Fibroblast of upper back skin (primary cell): Measurements from ENCODE around the gene LRRC51.
A peak's percentile ranks its signal among the peaks of the same experiment; 100 is the strongest.
"Not testable (repeated sequence)": the region's sequence is repeated elsewhere in the genome, so short reads cannot be mapped to it uniquely, and the experiment has no call there.

Experiments
- DNase-seq: peaks from one replicate; pipeline ENCODE4 v3.0.0-alpha.2; 2013

LRRC51 gene

DNA sequence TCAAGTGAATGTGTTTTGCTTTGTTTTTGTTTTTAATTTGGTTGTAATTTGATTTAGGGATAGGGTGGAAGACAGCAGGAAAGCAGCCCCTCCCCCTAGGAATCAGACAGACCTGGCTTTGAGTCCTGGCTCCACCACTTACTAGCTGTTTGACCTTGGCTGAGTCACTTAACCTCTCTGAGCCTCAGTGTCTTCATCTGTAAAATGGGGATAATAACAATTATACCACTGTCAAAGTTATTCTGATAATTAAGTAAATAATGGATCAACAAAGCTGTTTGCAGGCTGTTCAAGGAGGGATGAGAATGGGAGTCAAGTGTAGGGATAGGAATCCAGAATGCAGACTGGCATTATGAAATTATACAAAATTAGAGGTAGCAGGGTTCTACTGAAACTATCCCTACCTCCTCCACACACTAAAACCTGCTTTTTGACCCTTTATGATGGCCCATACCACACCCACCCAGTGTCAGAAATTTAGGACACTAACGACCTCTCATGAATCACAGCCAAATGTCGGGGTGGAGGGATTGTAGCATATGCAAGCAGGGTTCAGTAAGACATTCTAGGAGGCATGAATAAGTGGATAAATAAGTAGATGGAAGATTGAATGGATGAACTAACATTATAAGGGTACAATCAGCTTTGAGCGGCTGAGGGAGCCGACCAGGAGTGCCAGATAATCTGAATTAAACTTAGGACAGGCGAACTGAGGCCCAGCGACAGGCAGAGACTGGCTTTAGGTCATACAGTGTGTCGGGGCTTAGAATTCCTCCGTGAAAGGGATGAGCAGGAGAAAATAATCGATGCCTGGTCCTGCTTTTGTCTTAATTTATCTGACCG lies 30.9 kb downstream of the LRRC51 start:
- DNase-seq, result no peak

DNA sequence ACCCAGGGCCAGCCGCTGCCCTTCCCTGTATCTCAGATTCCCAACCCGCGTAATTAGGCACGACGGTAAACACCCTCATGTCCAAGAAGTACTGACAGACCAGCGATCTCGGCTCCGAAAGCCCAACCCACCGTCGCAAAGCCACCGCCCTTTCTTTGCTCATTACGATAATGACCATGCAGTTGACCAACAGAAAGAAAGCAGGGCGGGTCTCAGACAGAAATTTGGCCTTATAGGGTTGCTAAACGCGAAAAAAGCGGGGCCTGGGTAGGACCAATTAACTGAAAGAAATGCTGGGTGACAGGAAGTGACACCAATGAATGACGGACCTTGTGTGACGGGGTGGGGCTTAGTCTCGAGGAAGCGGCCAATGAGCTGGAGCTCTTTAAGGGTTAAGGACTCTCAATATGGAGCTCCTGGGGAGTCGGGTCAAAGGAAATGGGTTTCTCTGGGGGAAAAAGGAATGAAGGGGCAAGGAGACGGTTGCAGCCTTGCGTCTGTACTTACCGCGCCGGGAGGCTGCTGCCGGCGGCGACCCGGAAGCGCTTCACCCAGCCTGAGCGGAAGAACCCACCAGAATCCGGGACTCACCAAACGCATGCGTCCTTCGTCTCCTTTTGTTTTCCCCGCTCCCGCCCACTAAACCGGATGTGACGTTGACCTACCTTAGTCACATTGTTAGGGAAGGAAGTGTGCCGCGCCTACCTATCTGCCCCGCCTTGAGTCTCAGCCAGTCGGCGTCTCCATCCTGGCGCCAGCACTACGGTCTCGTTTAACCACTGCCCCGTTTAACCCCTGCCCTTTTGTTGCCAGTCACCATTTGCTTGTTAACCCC lies 31.7 kb downstream of the LRRC51 start, which contains the start of gene ANAPC15:
ANAPC15 (minus strand) TSS at position 553 of the 835 bp plus-strand sequence. CDS start 1,419 bp downstream, outside the sequence.
- DNase-seq, result peak; percentile 100

DNA sequence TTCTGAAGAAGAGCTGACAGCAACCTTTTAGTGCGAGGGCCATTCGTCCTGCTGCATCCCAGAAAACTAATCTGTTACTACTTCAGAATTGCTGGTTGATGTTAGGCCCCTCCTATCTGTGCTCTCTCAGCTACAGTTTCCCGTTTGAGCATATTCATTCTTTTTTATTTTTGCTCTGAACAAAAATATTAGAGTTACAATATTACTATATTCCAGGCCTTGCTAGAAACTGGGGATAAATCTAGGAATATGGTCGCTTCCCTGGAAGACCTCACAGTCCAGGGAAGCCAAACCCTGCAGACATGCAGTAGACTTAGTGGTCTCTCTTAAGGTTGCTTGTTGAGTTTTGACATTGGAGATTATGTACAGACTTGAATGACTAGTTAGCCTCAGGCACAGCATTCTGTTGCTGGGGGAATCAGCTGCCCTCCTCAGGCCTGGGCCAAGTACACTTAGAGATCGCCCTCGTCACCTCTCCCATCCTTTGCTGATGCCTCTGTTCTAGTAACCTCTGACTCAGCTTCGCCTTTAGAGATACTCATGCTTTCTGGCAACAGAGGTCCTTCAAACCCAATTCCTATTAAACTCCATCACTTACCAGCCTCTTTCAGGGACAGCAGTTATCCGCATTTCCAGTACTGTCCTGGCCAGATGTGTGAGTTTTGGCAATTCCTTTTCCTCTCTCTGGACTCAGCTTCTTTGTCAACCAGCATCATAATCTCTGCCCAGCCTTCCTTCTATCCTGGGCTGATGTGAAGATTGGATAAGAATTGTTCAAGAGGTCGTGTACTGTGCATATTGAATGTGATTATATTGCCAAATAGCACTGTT lies 32.5 kb downstream of the LRRC51 start:
- DNase-seq, result no peak

DNA sequence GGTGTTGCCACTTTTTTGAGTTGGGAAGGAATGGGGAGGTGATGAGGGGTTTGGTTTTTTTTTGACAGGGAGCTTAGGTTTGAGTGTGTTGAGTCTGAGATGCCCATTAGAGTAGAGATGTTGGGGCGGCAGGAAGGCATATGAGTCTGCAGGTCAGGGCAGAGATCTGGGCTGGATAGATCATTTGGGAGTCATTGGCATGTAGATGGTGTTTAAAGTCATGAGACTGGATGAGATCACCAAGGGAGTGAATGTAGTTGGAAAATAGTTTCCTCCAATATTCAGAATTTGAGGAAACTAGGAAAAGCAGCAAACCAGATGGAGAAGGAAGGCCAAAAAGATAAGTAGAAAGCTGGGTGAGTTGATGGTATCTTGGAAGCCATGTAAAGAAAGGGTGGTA lies 33.9 kb downstream of the LRRC51 start:
- DNase-seq, result no peak

DNA sequence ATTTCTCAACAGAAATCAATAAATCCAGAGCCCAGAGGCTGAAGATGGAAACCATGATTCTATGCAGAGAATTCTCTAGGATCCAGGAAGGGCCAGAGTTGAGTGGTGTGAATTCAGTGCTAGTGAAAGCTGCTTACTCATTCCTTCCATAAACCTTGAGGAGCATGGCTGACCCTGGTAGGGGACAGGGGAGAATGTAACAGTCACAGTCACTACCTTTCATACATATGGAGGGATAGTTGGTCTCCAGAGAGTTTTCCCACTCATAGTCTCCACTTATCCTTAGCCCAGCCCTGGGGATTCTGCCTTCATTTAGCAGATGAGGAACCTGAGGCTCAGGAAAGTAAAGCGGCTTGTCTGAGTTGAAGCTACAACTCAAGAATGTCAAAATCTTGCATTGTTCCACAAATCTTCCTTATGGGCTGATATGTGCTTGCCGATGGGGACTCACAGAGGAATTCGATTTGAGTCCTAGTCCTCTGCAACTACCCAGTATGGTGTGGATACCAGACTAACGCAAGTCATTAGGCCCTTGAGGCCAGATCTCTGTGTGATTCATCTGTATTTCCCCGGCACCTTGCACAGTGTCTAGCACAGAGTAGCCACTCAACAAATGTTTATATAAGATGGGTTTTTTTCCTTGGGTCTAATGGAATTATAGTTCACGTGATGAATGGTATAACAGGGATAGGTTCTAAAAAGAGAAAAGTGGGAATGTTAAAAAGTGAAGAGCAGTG lies 35.5 kb downstream of the LRRC51 start:
- no peak for DNase-seq

DNA sequence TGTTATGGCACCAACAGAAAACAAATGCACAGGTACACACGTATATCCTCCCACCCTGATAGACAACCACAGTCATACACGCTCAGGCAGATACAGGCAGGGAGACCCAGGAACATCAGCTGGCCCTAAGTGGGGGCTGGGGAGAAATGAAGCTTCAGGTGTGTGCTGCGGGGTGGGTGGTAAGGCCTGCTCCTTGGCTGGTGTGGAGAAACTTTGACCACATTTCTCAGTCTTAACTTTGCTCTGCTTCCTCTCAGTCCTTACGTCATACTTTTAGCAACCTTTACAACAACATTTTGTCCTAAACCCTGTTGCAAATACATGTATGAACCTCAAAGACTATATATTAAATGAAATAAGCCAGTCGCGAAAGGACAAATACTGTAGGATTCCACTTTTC lies 38.5 kb downstream of the LRRC51 start:
- no peak for DNase-seq

GRCh38 chr11:72120930-72121329 lies 40.3 kb downstream of the LRRC51 start:
- DNase-seq, result no peak

DNA sequence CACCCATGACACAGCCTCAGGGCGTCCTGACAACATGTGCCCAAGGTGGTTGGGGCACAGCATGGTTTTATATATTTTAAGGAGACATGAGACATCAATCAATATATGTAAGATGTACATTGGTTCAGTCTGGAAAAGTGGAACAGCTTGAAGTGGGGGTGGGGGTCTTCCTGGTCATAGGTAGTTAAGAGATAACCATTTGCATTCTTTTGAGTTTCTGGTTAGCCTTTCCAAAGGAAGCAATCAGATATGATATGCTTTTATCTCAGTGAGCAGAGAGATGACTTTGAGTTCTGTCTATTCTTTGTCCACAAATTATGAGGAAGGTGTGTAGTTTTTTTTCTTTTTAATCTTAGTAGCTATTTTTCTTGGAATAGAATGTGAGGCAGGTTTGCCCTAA lies 42.0 kb downstream of the LRRC51 start:
- DNase-seq, result no peak

- peak; percentile 36 for DNase-seq
Observed at GRCh38 chr11:72123117-72123653, 42.5 kb downstream of the LRRC51 start.

- DNase-seq, result no peak
Observed at GRCh38 chr11:72124046-72124445, 43.4 kb downstream of the LRRC51 start.

DNA sequence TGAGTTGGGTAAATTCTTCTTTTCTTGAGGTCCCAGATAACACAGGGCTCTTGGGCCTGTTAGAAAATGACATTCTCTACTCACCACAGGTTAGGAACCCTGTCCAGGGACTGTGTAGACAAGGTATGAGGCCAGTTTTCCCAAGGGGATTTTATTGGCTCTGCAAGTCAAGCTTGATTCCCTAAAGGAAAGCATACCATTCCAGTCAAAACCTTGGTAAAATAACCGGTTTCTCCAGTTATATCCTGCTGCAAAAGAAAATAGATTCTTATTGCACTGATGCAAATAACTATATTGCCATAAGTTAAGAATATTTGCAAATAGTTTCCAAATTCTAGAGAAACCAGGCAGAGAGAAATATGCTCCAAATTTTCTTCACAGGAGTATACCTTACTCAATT lies 45.3 kb downstream of the LRRC51 start:
- no peak for DNase-seq

DNA sequence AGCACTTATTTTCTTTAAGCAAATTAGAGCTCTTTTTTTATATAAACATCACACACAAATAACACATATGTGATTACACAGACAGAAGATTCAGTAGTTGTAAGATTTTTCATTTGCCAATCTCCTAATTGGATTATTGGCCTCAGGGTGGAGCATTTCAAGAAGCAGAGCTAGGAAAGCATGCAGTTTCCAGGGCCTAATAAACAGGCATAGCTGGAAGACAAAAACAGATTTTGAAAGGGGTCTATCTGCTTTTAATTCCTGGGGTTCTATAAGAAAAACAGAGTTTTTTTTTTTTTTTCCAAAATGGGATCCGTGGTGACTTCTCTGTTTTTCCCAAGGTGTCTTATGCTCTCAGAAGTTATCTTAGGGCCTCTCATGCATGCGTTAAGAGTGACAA lies 47.3 kb downstream of the LRRC51 start:
- DNase-seq, result no peak

- DNase-seq, result no peak
Observed at GRCh38 chr11:72129381-72129780, 48.7 kb downstream of the LRRC51 start.

DNA sequence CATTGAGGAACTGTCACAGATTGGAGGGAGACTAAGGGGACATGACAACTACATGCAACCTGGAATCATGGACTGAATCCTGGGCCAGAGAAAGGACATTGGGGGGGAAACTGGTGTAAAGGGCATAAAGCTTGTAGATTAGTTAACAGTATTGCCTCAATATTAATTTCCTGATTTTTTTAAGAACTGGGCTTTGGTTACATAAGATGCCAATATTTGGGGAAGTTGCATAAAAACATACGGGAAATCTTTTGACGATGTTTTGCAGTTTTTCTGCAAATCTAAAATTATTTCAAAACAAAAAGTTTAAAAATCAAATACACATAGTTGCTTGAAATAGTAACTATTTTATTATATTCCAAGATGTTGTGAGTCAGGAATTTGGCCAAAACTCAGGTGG lies 52.0 kb downstream of the LRRC51 start:
- DNase-seq, result no peak

DNA sequence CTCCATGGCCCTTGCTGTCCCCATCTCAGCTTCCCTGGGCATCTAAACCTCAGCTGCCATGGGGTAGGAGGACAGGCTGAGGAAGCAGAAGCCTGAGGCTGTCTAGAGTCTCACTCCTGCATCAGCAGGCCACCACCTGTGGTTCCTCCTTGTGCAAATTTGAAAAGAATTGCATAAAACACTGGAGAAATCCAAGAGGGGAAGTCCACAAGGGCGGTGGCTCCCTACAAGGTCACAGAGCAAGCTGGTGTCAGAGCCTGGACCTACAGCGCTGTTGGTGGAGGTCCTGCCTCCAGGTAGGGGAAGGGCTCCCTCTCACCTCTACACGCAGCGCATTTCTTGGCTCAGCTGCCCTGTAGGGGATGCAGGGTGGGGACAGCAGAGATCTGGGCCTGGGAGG lies 54.8 kb downstream of the LRRC51 start, which contains the start of gene FOLR3:
FOLR3 (plus strand) TSS at position 253 of the 400 bp plus-strand sequence. CDS start 228 bp downstream, outside the sequence.
- not testable (repeated sequence) for DNase-seq

DNA sequence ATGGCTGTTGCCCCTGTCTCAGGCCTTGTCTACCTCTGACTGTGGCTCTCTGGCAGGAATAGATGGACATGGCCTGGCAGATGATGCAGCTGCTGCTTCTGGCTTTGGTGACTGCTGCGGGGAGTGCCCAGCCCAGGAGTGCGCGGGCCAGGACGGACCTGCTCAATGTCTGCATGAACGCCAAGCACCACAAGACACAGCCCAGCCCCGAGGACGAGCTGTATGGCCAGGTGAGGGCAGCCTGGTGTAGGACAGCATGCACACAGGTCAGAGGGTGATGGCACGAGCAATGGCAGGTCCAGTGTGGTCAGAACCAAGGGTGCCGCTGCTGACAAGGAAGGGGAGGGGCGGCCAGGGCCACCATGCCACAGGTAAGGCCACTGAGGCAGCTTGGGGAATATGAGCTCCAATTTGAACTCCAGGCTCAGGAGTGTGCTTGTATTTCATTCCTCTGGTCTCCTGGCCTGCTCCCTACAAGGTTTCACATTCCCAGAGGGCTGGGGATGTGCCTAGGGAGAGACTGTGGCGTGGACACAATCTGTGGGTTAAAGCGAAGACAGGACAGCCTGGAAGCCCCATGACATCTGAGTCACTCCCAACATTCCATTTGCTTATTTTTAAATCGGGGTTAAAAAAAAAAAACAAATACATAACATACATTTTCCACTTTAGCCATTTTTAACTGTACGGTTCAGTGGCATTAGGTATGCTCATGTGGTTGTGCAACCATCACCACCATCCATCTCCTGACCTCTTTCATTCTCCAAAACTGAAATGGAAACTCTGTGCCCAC lies 55.4 kb downstream of the LRRC51 start:
- DNase-seq, result no peak

- DNase-seq, result no peak
Observed at GRCh38 chr11:72136684-72137262, 56.1 kb downstream of the LRRC51 start.

DNA sequence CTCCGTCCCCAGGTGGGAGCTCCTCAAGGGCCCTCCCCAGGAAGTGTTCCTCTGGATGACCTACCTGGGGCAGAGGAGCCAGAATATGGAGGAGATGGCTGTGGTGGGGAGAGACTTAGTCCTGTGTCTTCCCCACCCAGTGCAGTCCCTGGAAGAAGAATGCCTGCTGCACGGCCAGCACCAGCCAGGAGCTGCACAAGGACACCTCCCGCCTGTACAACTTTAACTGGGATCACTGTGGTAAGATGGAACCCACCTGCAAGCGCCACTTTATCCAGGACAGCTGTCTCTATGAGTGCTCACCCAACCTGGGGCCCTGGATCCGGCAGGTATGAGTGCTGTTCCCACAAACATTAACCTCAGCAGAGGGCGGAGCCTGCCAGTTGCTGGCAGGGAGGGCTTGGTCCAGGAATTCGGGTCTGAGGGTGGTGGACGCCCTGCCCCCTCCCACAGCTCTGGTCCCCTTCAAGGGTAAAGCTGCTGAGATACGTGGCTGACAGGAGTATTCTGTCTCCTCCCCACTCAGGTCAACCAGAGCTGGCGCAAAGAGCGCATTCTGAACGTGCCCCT lies 58.3 kb downstream of the LRRC51 start:
- no peak for DNase-seq

- no peak for DNase-seq
Observed at GRCh38 chr11:72139500-72139899, 58.9 kb downstream of the LRRC51 start.

DNA sequence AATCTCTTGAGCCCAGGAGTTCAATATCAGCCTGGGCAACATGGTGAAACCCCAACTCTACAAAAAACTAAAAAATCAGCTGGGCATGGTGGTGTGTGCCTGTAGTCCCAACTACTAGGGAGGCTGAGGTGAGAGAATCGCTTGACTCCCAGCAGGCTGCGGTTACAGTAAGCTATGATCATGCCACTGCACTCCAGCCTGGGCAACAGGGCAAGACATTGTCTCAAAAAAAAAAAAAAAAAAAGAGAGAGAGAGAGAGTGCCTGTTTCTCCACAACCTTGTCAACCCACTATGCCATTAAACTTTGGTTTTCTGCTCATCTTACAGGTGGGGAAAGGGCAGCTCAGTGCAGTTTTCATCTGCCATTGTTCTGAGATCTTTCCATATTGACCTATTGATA lies 60.0 kb downstream of the LRRC51 start:
- DNase-seq, result no peak
